ENCODE results near the gene ADAMTS19.
"Not testable (repeated sequence)": the region's sequence is repeated elsewhere in the genome, so short reads cannot be mapped to it uniquely, and the experiment has no call there.

The ADAMTS19 gene

GRCh38 chr5:129593525-129593924 is 133.4 kb downstream of the ADAMTS19 start:
- no peak for DNase-seq

GRCh38 chr5:129601576-129601975 is 141.5 kb downstream of the ADAMTS19 start:
- DNase-seq: no peak

- no peak for DNase-seq
These were observed 148.3 kb downstream of the ADAMTS19 start for GRCh38 chr5:129608350-129608749.

- DNase-seq: no peak
These were observed 149.6 kb downstream of the ADAMTS19 start for GRCh38 chr5:129609710-129610109.

GRCh38 chr5:129616517-129616916 is 156.4 kb downstream of the ADAMTS19 start:
- DNase-seq: no peak

- no peak for DNase-seq
These were observed 157.1 kb downstream of the ADAMTS19 start for GRCh38 chr5:129617206-129617605.

GRCh38 chr5:129619782-129620181 is 159.7 kb downstream of the ADAMTS19 start:
- DNase-seq: no peak

GRCh38 chr5:129622531-129622930 is 162.4 kb downstream of the ADAMTS19 start:
- DNase-seq: no peak

GRCh38 chr5:129629575-129629974 is 169.5 kb downstream of the ADAMTS19 start:
- DNase-seq: no peak

GRCh38 chr5:129630101-129630500 is 170.0 kb downstream of the ADAMTS19 start:
- no peak for DNase-seq

- no peak for DNase-seq
These were observed 171.9 kb downstream of the ADAMTS19 start for GRCh38 chr5:129631961-129632360.

- DNase-seq: not testable (repeated sequence)
These were observed 177.4 kb downstream of the ADAMTS19 start for GRCh38 chr5:129637501-129637900.

- no peak for DNase-seq
These were observed 179.2 kb downstream of the ADAMTS19 start for GRCh38 chr5:129639331-129639730.

GRCh38 chr5:129652349-129653056 is 192.4 kb downstream of the ADAMTS19 start:
- no peak for DNase-seq

- no peak for DNase-seq
These were observed 192.9 kb downstream of the ADAMTS19 start for GRCh38 chr5:129653057-129653375.

- no peak for DNase-seq
These were observed 193.3 kb downstream of the ADAMTS19 start for GRCh38 chr5:129653442-129653841.

- DNase-seq: no peak
These were observed 196.9 kb downstream of the ADAMTS19 start for GRCh38 chr5:129656952-129657351.

- DNase-seq: no peak
These were observed 198.7 kb downstream of the ADAMTS19 start for GRCh38 chr5:129658801-129659200.

- DNase-seq: no peak
These were observed 201.4 kb downstream of the ADAMTS19 start for GRCh38 chr5:129661366-129662035.

- no peak for DNase-seq
These were observed 204.3 kb downstream of the ADAMTS19 start for GRCh38 chr5:129664336-129664937.

GRCh38 chr5:129670957-129671500 is 210.9 kb downstream of the ADAMTS19 start:
- DNase-seq: no peak

GRCh38 chr5:129672006-129672405 is 211.9 kb downstream of the ADAMTS19 start:
- DNase-seq: no peak

GRCh38 chr5:129679671-129680070 is 219.6 kb downstream of the ADAMTS19 start:
- DNase-seq: no peak

- DNase-seq: no peak
These were observed 227.8 kb downstream of the ADAMTS19 start for GRCh38 chr5:129687941-129688340.

Measured in NCI-H1417 treated with DMSO at 0.1 percent for 48 hours (cell line).